HepG2 (cell line): Measurements from ENCODE around the gene ADRA1B. TPM values are rescaled to one million over a fixed set of nuclear protein-coding genes. Genes with fewer than 3 reads are reported as not detected.

Experiments
- ATAC-seq: fragments of 200-7000 bp; cut with Tn5 transposase; 3 replicates; pipeline ENCODE4 v1.9.1; 2020; ENCODE audit warnings: mild to moderate bottlenecking, moderate library complexity
- BruUV-seq: library from RNA; stranded (reverse); fragments of 400-500 nt; replicated peaks from 2 replicates; lab custom pipeline; 2021; lab: Mats Ljungman, UMichigan
- CTCF ChIA-PET: fragments of 300-600 bp; formaldehyde crosslinking; extraction: SDS; loops from one replicate; lab custom pipeline; 2021; ENCODE audit warnings: low total read pairs, inconsistent platforms, low intra/inter-chr PET ratio; lab: Yijun Ruan, JAX
- POLR2A ChIA-PET: fragments of 350-600 bp; sonication (Branson Sonifier 250); formaldehyde crosslinking; loops from one replicate; lab custom pipeline; 2020; ENCODE audit warnings: antibody characterized with exemption, inconsistent platforms; lab: Yijun Ruan, JAX
- DNase-seq: peaks from one replicate; pipeline ENCODE4 v3.0.0-alpha.2; 2015; ENCODE audit warnings: low spot score
- FAIRE-seq: peaks from 3 replicates; lab custom pipeline; 2011; peaks lifted over from hg19 to GRCh38; lab: Jason Lieb, UNC
- H2AFZ ChIP-seq: one replicate; pipeline ENCODE4 v1.6.1; 2011; ENCODE audit warnings: low read length, inconsistent platforms
- H3K27ac ChIP-seq: fragments of 300-600 bp; 3 replicates; pipeline ENCODE4 v1.8.0; 2011; ENCODE audit warnings: mixed run types, mild to moderate bottlenecking, mixed read lengths, low read length, inconsistent platforms; ENCODE audit not compliant: insufficient read depth; ENCODE audit errors: extremely low read length
- H3K27me3 ChIP-seq, 2 experiments: fragments of 200-600 bp in 1 of 2; 2 replicates in 1 of 2; 3 replicates in 1 of 2; pipeline versions ENCODE4 v1.6.0 to v1.8.0; 2011; ENCODE audit warnings: low read length in 2 of 2, mild to moderate bottlenecking in 2 of 2, moderate library complexity in 2 of 2, inconsistent platforms in 1 of 2; ENCODE audit not compliant: insufficient read depth in 2 of 2, control insufficient read depth in 1 of 2
- H3K36me3 ChIP-seq, 2 experiments: fragments of 200-600 bp in 1 of 2; replicated peaks in 1 of 2; 2 replicates in 1 of 2; 3 replicates in 1 of 2; pipeline versions ENCODE4 v1.5.1 to v1.8.0; 2011; ENCODE audit warnings: low read length in 2 of 2, inconsistent platforms in 1 of 2; ENCODE audit not compliant: insufficient read depth in 2 of 2, control insufficient read depth in 1 of 2
- H3K4me1 ChIP-seq: 2 replicates; pipeline ENCODE4 v1.5.1; 2012; ENCODE audit warnings: low read length, inconsistent platforms; ENCODE audit not compliant: insufficient read depth
- H3K4me2 ChIP-seq: 2 replicates; pipeline ENCODE4 v1.6.0; 2011; ENCODE audit warnings: low read depth, low read length, inconsistent platforms
- H3K4me3 ChIP-seq, 3 experiments: fragments of 200-600 bp in 1 of 3; sonication (generic), shearing (Covaris generic) in 1 of 3; replicated peaks in 1 of 3; 2 replicates each; pipeline ENCODE4 v1.5.1; 2011 to 2016; ENCODE audit warnings: low read length in 3 of 3, inconsistent platforms in 2 of 3, low read depth in 2 of 3, mild to moderate bottlenecking in 2 of 3, control low read depth in 1 of 3, mixed read lengths in 1 of 3; ENCODE audit not compliant: insufficient read depth in 1 of 3
- H3K79me2 ChIP-seq: one replicate; pipeline ENCODE4 v1.6.1; 2011; ENCODE audit warnings: low read length, inconsistent platforms; ENCODE audit not compliant: insufficient read depth
- H3K9ac ChIP-seq: 2 replicates; pipeline ENCODE4 v1.6.0; 2011; ENCODE audit warnings: mild to moderate bottlenecking, low read depth, low read length, inconsistent platforms; ENCODE audit not compliant: insufficient read depth
- H3K9me3 ChIP-seq: 2 replicates; pipeline ENCODE4 v1.5.1; 2012; ENCODE audit warnings: mild to moderate bottlenecking, low read length
- H4K20me1 ChIP-seq: 2 replicates; pipeline ENCODE4 v1.6.0; 2011; ENCODE audit warnings: inconsistent platforms, mild to moderate bottlenecking, low read length, moderate library complexity; ENCODE audit not compliant: insufficient read depth
- ATF4 ChIP-seq, 2 experiments: fragments of 450-650 bp in 1 of 2; sonication (generic) in 1 of 2; formaldehyde crosslinking; IDR thresholded peaks; 2 replicates each; pipeline versions ENCODE4 v1.5.0 to v1.8.0; 2020 to 2022; ENCODE audit warnings: mild to moderate bottlenecking in 1 of 2, missing genetic modification reagents in 1 of 2
- CREB3 ChIP-seq: sonication (generic); formaldehyde crosslinking; IDR thresholded peaks from 2 replicates; pipeline ENCODE4 v1.5.0; 2020; ENCODE audit warnings: missing genetic modification reagents
- HDAC6 ChIP-seq: fragments of 200-600 bp; sonication (generic); IDR thresholded peaks from 2 replicates; pipeline ENCODE4 v1.7.0; 2017; ENCODE audit warnings: mild to moderate bottlenecking, antibody characterized with exemption, low read length, low read depth
- JUND ChIP-seq: sonication (generic); formaldehyde crosslinking; IDR thresholded peaks from 2 replicates; pipeline ENCODE4 v1.8.0; 2022; ENCODE audit warnings: mild to moderate bottlenecking, missing genetic modification reagents
- MAF1 ChIP-seq: sonication (generic); formaldehyde crosslinking; IDR thresholded peaks from 2 replicates; pipeline ENCODE4 v1.5.0; 2020; ENCODE audit warnings: missing genetic modification reagents, borderline replicate concordance
- SMC3 ChIP-seq: IDR thresholded peaks from 2 replicates; pipeline ENCODE4 v1.6.1; 2011; ENCODE audit warnings: low read length, improper control_type of control experiment
- TBP ChIP-seq: sonication (generic); formaldehyde crosslinking; IDR thresholded peaks from 2 replicates; pipeline ENCODE4 v1.5.0; 2020; ENCODE audit warnings: missing genetic modification reagents
- ZBTB39 ChIP-seq: sonication (generic); formaldehyde crosslinking; IDR thresholded peaks from 2 replicates; pipeline ENCODE4 v1.5.0; 2020; ENCODE audit warnings: missing genetic modification reagents
- ZNF501 ChIP-seq: sonication (generic); formaldehyde crosslinking; IDR thresholded peaks from 2 replicates; pipeline ENCODE4 v1.5.1; 2020; ENCODE audit warnings: mild to moderate bottlenecking, moderate library complexity, missing genetic modification reagents
- WGBS: methylation state at CpG from one replicate; pipeline ENCODE4 v1.1.6; 2017; ENCODE audit warnings: low lambda C conversion rate; 5-methylcytosine and 5-hydroxymethylcytosine counted together
- in situ Hi-C: cut with HindIII; loops from 2 replicates; pipeline ENCODE4 v1.10.0; 2017; ENCODE audit warnings: low pct_unique_long_range_greater_than_20kb; ENCODE audit not compliant: extremely low pct_ligation_motif_present
- intact Hi-C: fragments of 100-400 bp; cut with micrococcal nuclease; formaldehyde crosslinking; loops from one replicate; pipeline ENCODE4 v1.10.0; 2022; ENCODE audit not compliant: unreplicated experiment
- polyA plus RNA-seq, 8 experiments: library from polyadenylated mRNA; depleted of rRNA in 3 of 8; stranded (reverse) in 7 of 8; unstranded in 1 of 8; fragments of >200 nt; fragmentation: Illumina TruSeq in 4 of 8; extraction: Trizol in 4 of 8; gene quantifications; 2 replicates each; pipeline versions ENCODE4 v1.2.1 to v1.2.3, GENCODE V29; 2011 to 2016; ENCODE audit warnings: low read depth in 4 of 8, missing spikeins in 1 of 8, mixed read lengths in 1 of 8; ENCODE audit not compliant: insufficient read depth in 1 of 8
- total RNA-seq, 5 experiments: library from RNA; depleted of rRNA; stranded (reverse); fragments of >200 nt; fragmentation: Illumina TruSeq; extraction: Trizol; gene quantifications; 2 replicates each; pipeline ENCODE4 v1.2.3, GENCODE V29; 2016; ENCODE audit warnings: low read depth in 1 of 5

The ADRA1B gene
- total and polyA plus RNA-seq, 2 of the 13 experiments (the other 11 are each of a cell fraction or from before 2014, with no cell fraction given): not detected

- H3K4me2 ChIP-seq: no peak overlapping the region
- FAIRE-seq: no peak
- H4K20me1 ChIP-seq: no peaks in the 10 kb centered on the region
- H3K9ac ChIP-seq: no peak overlapping the region
- in situ Hi-C loops (no loop called here), intact Hi-C loops (no loop called here)
- POLR2A ChIA-PET: no interaction called here
- H3K4me1 ChIP-seq: no peaks in the 10 kb centered on the region
- no TSS peak for BruUV-seq
- no peak overlapping the region for H3K27ac ChIP-seq
- 19% methylated on average over 5 of the region's 5 CpGs for WGBS
- H3K27me3 ChIP-seq: no peaks in the 10 kb centered on the region
- TF ChIP-seq SMC3: no peak
- no peak for TF ChIP-seq JUND
- TF ChIP-seq CREB3 (CRISPR knock-in tag): no peak
- TF ChIP-seq TBP: no peak
- TF ChIP-seq ZNF501 (CRISPR knock-in tag): no peak
- no peak for TF ChIP-seq ATF4 (CRISPR knock-in tag; IDR thresholded peaks at IDR 0.05)
- no peak for TF ChIP-seq HDAC6
- no peak for TF ChIP-seq ZBTB39 (CRISPR knock-in tag)
- no peak for TF ChIP-seq MAF1 (CRISPR knock-in tag)
- no peaks in the 10 kb centered on the region for H3K79me2 ChIP-seq
- no peak overlapping the region for H2AFZ ChIP-seq
- DNase-seq: no peak
- H3K4me3 ChIP-seq: no peak overlapping the region
- no peak for ATAC-seq
- no peaks in the 10 kb centered on the region for H3K36me3 ChIP-seq
- H3K9me3 ChIP-seq: no peaks in the 10 kb centered on the region
- CTCF ChIA-PET: no interaction called here
Measured at GRCh38 chr5:159888860-159889259, 27.4 kb upstream of the ADRA1B start.
